H1 (cell line): ENCODE data around the gene OR13A1. TPM values are rescaled to one million over a fixed set of nuclear protein-coding genes. Genes with fewer than 3 reads are reported as not detected.

Experiments
- CTCF ChIA-PET: fragments of 300-600 bp; sonication (Branson Sonifier 250); formaldehyde crosslinking; loops from one replicate; lab custom pipeline; 2021; ENCODE audit not compliant: partially characterized antibody; lab: Charles Lee
- POLR2A ChIA-PET: fragments of 300-600 bp; sonication (Branson Sonifier 250); formaldehyde crosslinking; loops from one replicate; lab custom pipeline; 2021; ENCODE audit warnings: inconsistent platforms; ENCODE audit not compliant: partially characterized antibody; lab: Charles Lee
- DNase-seq, 2 experiments: peaks; one replicate each; pipeline versions ENCODE4 v3.0.0 to v3.0.0-alpha.2; 2010 to 2022; ENCODE audit warnings: low spot score in 2 of 2, low read depth in 1 of 2, mixed read lengths in 1 of 2
- FAIRE-seq: peaks from 2 replicates; lab custom pipeline; 2011; peaks lifted over from hg19 to GRCh38; lab: Jason Lieb, UNC
- H2AFZ ChIP-seq: 2 replicates; pipeline ENCODE4 v1.8.1; 2012; ENCODE audit warnings: low read length, inconsistent platforms
- H2AK5ac ChIP-seq: 2 replicates; pipeline ENCODE4 v1.6.1; 2013; ENCODE audit warnings: low read depth, low read length
- H2BK120ac ChIP-seq: replicated peaks from 2 replicates; pipeline ENCODE3; 2013; ENCODE audit warnings: low read depth, low read length, inconsistent platforms
- H2BK12ac ChIP-seq: 2 replicates; pipeline ENCODE4 v1.6.1; 2013; ENCODE audit warnings: low read depth, low read length
- H2BK15ac ChIP-seq: 2 replicates; pipeline ENCODE4 v1.6.1; 2013; ENCODE audit warnings: low read length
- H2BK20ac ChIP-seq: 2 replicates; pipeline ENCODE4 v1.6.1; 2013; ENCODE audit warnings: low read length
- H2BK5ac ChIP-seq: 2 replicates; pipeline ENCODE4 v1.6.1; 2013; ENCODE audit warnings: low read depth, low read length
- H3K14ac ChIP-seq: 2 replicates; pipeline ENCODE4 v1.6.1; 2013; ENCODE audit warnings: inconsistent platforms; ENCODE audit not compliant: insufficient read length
- H3K18ac ChIP-seq: 2 replicates; pipeline ENCODE4 v1.6.1; 2013; ENCODE audit warnings: low read length; ENCODE audit errors: extremely low read depth
- H3K23ac ChIP-seq: 2 replicates; pipeline ENCODE4 v1.6.1; 2013; ENCODE audit warnings: inconsistent platforms; ENCODE audit not compliant: insufficient read length
- H3K23me2 ChIP-seq: 2 replicates; pipeline ENCODE4 v1.6.1; 2013; ENCODE audit warnings: low read depth, low read length
- H3K27ac ChIP-seq: 2 replicates; pipeline ENCODE4 v1.6.1; 2011; ENCODE audit warnings: low read depth, low read length, inconsistent platforms
- H3K27me3 ChIP-seq, 4 experiments: replicated peaks in 1 of 4; 1 replicate in 1 of 4; 2 replicates in 3 of 4; pipeline versions ENCODE4 v1.6.1 to v1.8.1; 2011 to 2013; ENCODE audit warnings: low read length in 3 of 4, mild to moderate bottlenecking in 3 of 4, inconsistent platforms in 2 of 4, mixed read lengths in 2 of 4, moderate library complexity in 1 of 4; ENCODE audit not compliant: control insufficient read depth in 3 of 4, insufficient read depth in 3 of 4; ENCODE audit errors: extremely low read depth in 1 of 4
- H3K36me3 ChIP-seq, 4 experiments: 2 replicates each; pipeline versions ENCODE4 v1.6.1 to v1.8.1; 2011 to 2013; ENCODE audit warnings: mild to moderate bottlenecking in 4 of 4, low read length in 3 of 4, moderate library complexity in 2 of 4, control low read depth in 1 of 4, inconsistent platforms in 1 of 4; ENCODE audit not compliant: insufficient read depth in 4 of 4, control insufficient read depth in 2 of 4
- H3K4ac ChIP-seq: replicated peaks from 2 replicates; pipeline ENCODE3; 2013; ENCODE audit warnings: low read length, low read depth, mixed read lengths, inconsistent platforms; ENCODE audit not compliant: insufficient read length
- H3K4me1 ChIP-seq, 4 experiments: replicated peaks in 1 of 4; 1 replicate in 1 of 4; 2 replicates in 3 of 4; pipeline versions ENCODE4 v1.6.1 to v1.8.1; 2011 to 2013; ENCODE audit warnings: low read length in 3 of 4, inconsistent platforms in 2 of 4, mixed read lengths in 1 of 4; ENCODE audit not compliant: insufficient read depth in 4 of 4, control insufficient read depth in 3 of 4
- H3K4me2 ChIP-seq, 2 experiments: 2 replicates each; pipeline versions ENCODE4 v1.6.1 to v1.8.1; 2011 to 2013; ENCODE audit warnings: low read depth in 2 of 2, low read length in 2 of 2, control low read depth in 1 of 2, inconsistent platforms in 1 of 2, mild to moderate bottlenecking in 1 of 2; ENCODE audit not compliant: insufficient read depth in 1 of 2
- H3K4me3 ChIP-seq, 4 experiments: fragments of 200-600, 300-600 bp in 1 of 4; sonication (generic), shearing (Covaris generic), sonication (Bioruptor Twin) in 1 of 4; 2 replicates each; pipeline versions ENCODE4 v1.5.1 to v1.8.1; 2011 to 2016; ENCODE audit warnings: low read length in 4 of 4, low read depth in 3 of 4, control low read depth in 2 of 4, inconsistent platforms in 2 of 4, mild to moderate bottlenecking in 2 of 4, mixed read lengths in 1 of 4, moderate library complexity in 1 of 4; ENCODE audit not compliant: insufficient read depth in 2 of 4; ENCODE audit errors: extremely low read depth in 1 of 4
- H3K56ac ChIP-seq: replicated peaks from 2 replicates; pipeline ENCODE3; 2013; ENCODE audit warnings: low read depth, mild to moderate bottlenecking, mixed read lengths, low read length, inconsistent platforms; ENCODE audit not compliant: insufficient read length
- H3K79me1 ChIP-seq: 2 replicates; pipeline ENCODE4 v1.6.1; 2013; ENCODE audit warnings: low read depth, low read length, control low read depth
- H3K79me2 ChIP-seq, 2 experiments: 2 replicates each; pipeline versions ENCODE4 v1.6.1 to v1.8.1; 2012 to 2013; ENCODE audit warnings: low read length in 2 of 2, mild to moderate bottlenecking in 2 of 2, inconsistent platforms in 1 of 2; ENCODE audit not compliant: insufficient read depth in 2 of 2, control insufficient read depth in 1 of 2
- H3K9ac ChIP-seq, 4 experiments: replicated peaks in 1 of 4; 1 replicate in 1 of 4; 2 replicates in 3 of 4; pipeline versions ENCODE4 v1.6.1 to v1.8.1; 2011 to 2013; ENCODE audit warnings: low read depth in 3 of 4, low read length in 3 of 4, control low read depth in 2 of 4, mild to moderate bottlenecking in 2 of 4, moderate library complexity in 2 of 4, inconsistent platforms in 1 of 4; ENCODE audit errors: extremely low read depth in 1 of 4
- H3K9me3 ChIP-seq, 2 experiments: 2 replicates each; pipeline versions ENCODE4 v1.6.1 to v1.8.1; 2012 to 2013; ENCODE audit warnings: mild to moderate bottlenecking in 2 of 2, moderate library complexity in 2 of 2, control low read depth in 1 of 2, inconsistent platforms in 1 of 2, low read depth in 1 of 2, low read length in 1 of 2, mixed read lengths in 1 of 2; ENCODE audit not compliant: insufficient read depth in 2 of 2
- H4K20me1 ChIP-seq, 2 experiments: replicated peaks in 1 of 2; 2 replicates each; pipeline versions ENCODE3 to v1.8.1; 2011 to 2013; ENCODE audit warnings: inconsistent platforms in 2 of 2, low read length in 2 of 2, mild to moderate bottlenecking in 1 of 2; ENCODE audit not compliant: insufficient read depth in 2 of 2, control insufficient read depth in 1 of 2
- H4K5ac ChIP-seq: 2 replicates; pipeline ENCODE4 v1.6.1; 2013; ENCODE audit warnings: low read length, low read depth, mixed read lengths, inconsistent platforms; ENCODE audit not compliant: insufficient read length
- H4K8ac ChIP-seq: 2 replicates; pipeline ENCODE4 v1.8.0; 2013; ENCODE audit warnings: mild to moderate bottlenecking, moderate library complexity, low read length, inconsistent platforms; ENCODE audit not compliant: insufficient read depth; ENCODE audit errors: extremely low read depth
- H4K91ac ChIP-seq: replicated peaks from 2 replicates; pipeline ENCODE3; 2013; ENCODE audit warnings: low read length, mixed read lengths, inconsistent platforms; ENCODE audit not compliant: insufficient read length
- GABPA ChIP-seq: IDR thresholded peaks from 2 replicates; pipeline ENCODE4 v1.6.1; 2011; ENCODE audit warnings: mild to moderate bottlenecking, low read length, moderate library complexity, borderline replicate concordance; ENCODE audit not compliant: insufficient read depth
- HDAC2 ChIP-seq, 2 experiments: fragments of 300-600 bp in 1 of 2; sonication (generic) in 1 of 2; IDR thresholded peaks; 2 replicates each; pipeline ENCODE4 v1.6.1; 2011 to 2012; ENCODE audit warnings: low read depth in 2 of 2, low read length in 2 of 2, mild to moderate bottlenecking in 2 of 2, moderate library complexity in 2 of 2, borderline replicate concordance in 1 of 2, inconsistent platforms in 1 of 2
- JUND ChIP-seq: IDR thresholded peaks from 2 replicates; pipeline ENCODE4 v1.6.1; 2011; ENCODE audit warnings: mild to moderate bottlenecking, improper control_type of control experiment, low read length
- NRF1 ChIP-seq: IDR thresholded peaks from 2 replicates; pipeline ENCODE4 v1.6.1; 2011; ENCODE audit warnings: mild to moderate bottlenecking, low read depth, low read length, improper control_type of control experiment
- POLR2A ChIP-seq, 2 experiments: IDR thresholded peaks; 1 replicate in 1 of 2; 2 replicates in 1 of 2; pipeline ENCODE4 v1.6.1; 2011; ENCODE audit warnings: low read depth in 2 of 2, low read length in 2 of 2, mild to moderate bottlenecking in 2 of 2; ENCODE audit errors: control extremely low read depth in 1 of 2
- SIX5 ChIP-seq: IDR thresholded peaks from 2 replicates; pipeline ENCODE4 v1.6.1; 2011; ENCODE audit warnings: mild to moderate bottlenecking, low read depth, low read length
- SUZ12 ChIP-seq: fragments of 200-600 bp; sonication (generic); IDR thresholded peaks from 2 replicates; pipeline ENCODE4 v1.6.1; 2012; ENCODE audit warnings: mild to moderate bottlenecking, inconsistent platforms, low read length, moderate library complexity, mixed read lengths
- TAF7 ChIP-seq: optimal IDR thresholded peaks from 2 replicates; pipeline ENCODE3; 2011; ENCODE audit warnings: low read depth, mild to moderate bottlenecking, inconsistent platforms, low read length, moderate library complexity, borderline replicate concordance
- WGBS, 2 experiments: shearing (Covaris generic) in 1 of 2; methylation state at CpG; one replicate each; pipeline versions ENCODE4 v1.1.6 to v1.1.7; 2013 to 2015; ENCODE audit warnings: low lambda C conversion rate in 2 of 2, mixed read lengths in 2 of 2, inconsistent platforms in 1 of 2, low coverage in 1 of 2, missing lambda C conversion rate in 1 of 2; ENCODE audit not compliant: insufficient replicate concordance in 2 of 2, insufficient coverage in 1 of 2, insufficient read length in 1 of 2; ENCODE audit errors: extremely low coverage in 1 of 2, missing lambda C conversion rate in 1 of 2; 5-methylcytosine and 5-hydroxymethylcytosine counted together
- polyA plus RNA-seq, 7 experiments: library from polyadenylated mRNA; depleted of rRNA in 3 of 7; stranded (reverse) in 5 of 7; unstranded in 2 of 7; fragments of >200 nt in 5 of 7; fragments of 200-250 nt in 2 of 7; gene quantifications; 1 replicate in 5 of 7; 2 replicates in 1 of 7; 4 replicates in 1 of 7; pipeline versions ENCODE4 v1.2.1 to v1.2.3, GENCODE V29; 2011 to 2013; ENCODE audit warnings: missing spikeins in 2 of 7, mixed read lengths in 2 of 7
- total RNA-seq: library from RNA; stranded (reverse); fragmentation: NEBNext Ultra II Directional; extraction: Animal tissue kit (Norgen Biotek cat#: 25700); gene quantifications from 2 replicates; pipeline ENCODE4 v1.2.1, GENCODE V29; 2021
- TF ChIP-seq, protein P1 (sequence below): IDR thresholded peaks from 2 replicates; pipeline ENCODE4 v1.6.1; 2012; ENCODE audit warnings: low read length, inconsistent platforms
- TF ChIP-seq, protein P2 (sequence below): IDR thresholded peaks from 2 replicates; pipeline ENCODE4 v1.6.1; 2012; ENCODE audit warnings: inconsistent platforms

OR13A1 gene
- total and polyA plus RNA-seq, 2 of the 8 experiments (the other 6 are each of a cell fraction or from before 2014, with no cell fraction given): 0.53 TPM; not detected in 1

- no peak overlapping the region for H2BK12ac ChIP-seq
- H4K20me1 ChIP-seq: no peaks in the 10 kb centered on the region
- no peak overlapping the region for H3K9ac ChIP-seq
- no peak overlapping the region for H3K4me3 ChIP-seq
- H2BK20ac ChIP-seq: no peak overlapping the region
- no peak for FAIRE-seq
- H3K56ac ChIP-seq: no peak overlapping the region
- no peak overlapping the region for H4K91ac ChIP-seq
- H2BK120ac ChIP-seq: no peak overlapping the region
- H3K9me3 ChIP-seq: peaks cover 2 to 8% of the 10 kb centered on the region in 2 experiments; a peak in 1 of 4 replicates
- no peak overlapping the region for H4K5ac ChIP-seq
- no peak overlapping the region for H3K14ac ChIP-seq
- no peaks in the 10 kb centered on the region; a peak in 1 of 8 replicates for H3K36me3 ChIP-seq
- H2AK5ac ChIP-seq: no peak overlapping the region
- H3K23me2 ChIP-seq: 0 out of 2 replicates have a peak, but pooled peaks cover 2% of the 10 kb centered on the region
- no peaks in the 10 kb centered on the region for H3K79me1 ChIP-seq
- CTCF ChIA-PET: interaction anchor here (1.0 kb wide), 1 partner anchor 11 kb away, joined by 3 read pairs; no protein-coding TSS in a partner anchor
- H3K4ac ChIP-seq: no peak overlapping the region
- H2BK15ac ChIP-seq: no peak overlapping the region
- H3K4me1 ChIP-seq: no peaks in the 10 kb centered on the region
- no peak overlapping the region for H2BK5ac ChIP-seq
- H3K27ac ChIP-seq: no peak overlapping the region
- H3K79me2 ChIP-seq: no peaks in the 10 kb centered on the region
- POLR2A ChIA-PET: no interaction called here
- H3K27me3 ChIP-seq: no peaks in the 10 kb centered on the region
- no peak overlapping the region for H2AFZ ChIP-seq
- H3K23ac ChIP-seq: no peak overlapping the region
- H3K4me2 ChIP-seq: no peak overlapping the region
- WGBS, 2 experiments: 88% methylated on average over 3 of the region's 3 CpGs; no CpG with 5 or more reads in 1 of the 2 experiments
- H4K8ac ChIP-seq: no peak overlapping the region
- TF ChIP-seq POLR2A (IDR thresholded peaks at IDR 0.05; ENCODE audit: control extremely low read depth in 1 of 2, low read depth in 2 of 2, low read length in 2 of 2) (no peak), JUND (no peak), NRF1 (no peak), SUZ12 (no peak), SIX5 (no peak), HDAC2 (IDR thresholded peaks at IDR 0.05; ENCODE audit: borderline replicate concordance in 1 of 2, low read depth in 2 of 2, low read length in 2 of 2) (no peak), GABPA (no peak), TAF7 (no peak)
- TF ChIP-seq, protein P1, sequence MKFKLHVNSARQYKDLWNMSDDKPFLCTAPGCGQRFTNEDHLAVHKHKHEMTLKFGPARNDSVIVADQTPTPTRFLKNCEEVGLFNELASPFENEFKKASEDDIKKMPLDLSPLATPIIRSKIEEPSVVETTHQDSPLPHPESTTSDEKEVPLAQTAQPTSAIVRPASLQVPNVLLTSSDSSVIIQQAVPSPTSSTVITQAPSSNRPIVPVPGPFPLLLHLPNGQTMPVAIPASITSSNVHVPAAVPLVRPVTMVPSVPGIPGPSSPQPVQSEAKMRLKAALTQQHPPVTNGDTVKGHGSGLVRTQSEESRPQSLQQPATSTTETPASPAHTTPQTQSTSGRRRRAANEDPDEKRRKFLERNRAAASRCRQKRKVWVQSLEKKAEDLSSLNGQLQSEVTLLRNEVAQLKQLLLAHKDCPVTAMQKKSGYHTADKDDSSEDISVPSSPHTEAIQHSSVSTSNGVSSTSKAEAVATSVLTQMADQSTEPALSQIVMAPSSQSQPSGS: no peak
- TF ChIP-seq, protein P2, sequence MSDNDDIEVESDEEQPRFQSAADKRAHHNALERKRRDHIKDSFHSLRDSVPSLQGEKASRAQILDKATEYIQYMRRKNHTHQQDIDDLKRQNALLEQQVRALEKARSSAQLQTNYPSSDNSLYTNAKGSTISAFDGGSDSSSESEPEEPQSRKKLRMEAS: no peak
- no peak for DNase-seq
- no peak overlapping the region for H3K18ac ChIP-seq
Observed at GRCh38 chr10:45261243-45261775, 54.1 kb downstream of the OR13A1 start.
